ENCODE measurements around the gene CAPN6. TPM values are rescaled to one million over a fixed set of nuclear protein-coding genes. Genes with fewer than 3 reads are reported as not detected.

Gene CAPN6
- total RNA-seq (2022; extraction: Qiagen RNA extraction), result not detected in 5 replicates

GRCh38 chrX:111270339-111270738, at the start of gene CAPN6:
TSS of gene CAPN6 (minus strand) at chrX:111270483. CDS start at chrX:111263936, 6,547 bp downstream.

Other genes with a start within 250 kb of the CAPN6 start
- gene PAK3, start 174.3 kb downstream of the CAPN6 start, total RNA-seq (2022; extraction: Qiagen RNA extraction), result 0.08 TPM in 2 of 5 replicates, not detected in the others
- gene DCX, start 141.7 kb upstream of the CAPN6 start, total RNA-seq (2022; extraction: Qiagen RNA extraction), result not detected in 5 replicates
- not detected in 5 replicates for gene SERTM2, start 241.2 kb upstream of the CAPN6 start, total RNA-seq (2022; extraction: Qiagen RNA extraction)

Measured in A549 treated with Hydrocortisone at 1 μM for 4 hours (cell line).